Measurements from ENCODE around the gene QRICH1. TPM values are rescaled to one million over a fixed set of nuclear protein-coding genes. Genes with fewer than 3 reads are reported as not detected.

The QRICH1 gene
- total and polyA plus RNA-seq, 10 of the 15 experiments (the other 5 are each of a cell fraction or from before 2014, with no cell fraction given) = 22.2 to 116 (median 81.4) TPM

GRCh38 chr3:49021213-49021812, 72.6 kb downstream of the QRICH1 start (continued):
- TF ChIP-seq IRF5 (IDR thresholded peaks at IDR 0.05; ENCODE audit: borderline replicate concordance) = no peak
- peak; percentile 72; the same call in 1 of the 2 replicates for TF ChIP-seq MAX (IDR thresholded peaks at IDR 0.05; ENCODE audit: low read depth, low read length)
- no peak for TF ChIP-seq HSF1 (IDR thresholded peaks at IDR 0.05; ENCODE audit: low read depth, low read length)
- no peak; the same call in 1 of the 2 replicates for TF ChIP-seq SIN3A (IDR thresholded peaks at IDR 0.05; ENCODE audit: low read depth, low read length)
- TF ChIP-seq SIX5 (IDR thresholded peaks at IDR 0.05; ENCODE audit: low read depth, low read length, severe bottlenecking) = peak; percentile 21
- no peak for TF ChIP-seq POLR2A (IDR thresholded peaks at IDR 0.05; ENCODE audit: low read depth, low read length)
- no peak for TF ChIP-seq USF2 (IDR thresholded peaks at IDR 0.05; ENCODE audit: borderline replicate concordance, low read depth, low read length)
- no peak for TF ChIP-seq RFX5 (IDR thresholded peaks at IDR 0.05; ENCODE audit: low read depth, low read length)
- peak; percentile 47; the same call in 1 of the 2 replicates for TF ChIP-seq PKNOX1 (IDR thresholded peaks at IDR 0.05)
- no peak for TF ChIP-seq TCF7 (IDR thresholded peaks at IDR 0.05; ENCODE audit: borderline replicate concordance)
- TF ChIP-seq ZBED1 (IDR thresholded peaks at IDR 0.05; ENCODE audit: borderline replicate concordance) = peak; percentile 59; the same call in 1 of the 2 replicates
- peak; percentile 80; the same call in 1 of the 2 replicates for TF ChIP-seq STAT1 (conservative IDR thresholded peaks at IDR 0.05)
- TF ChIP-seq MEF2B (IDR thresholded peaks at IDR 0.05; ENCODE audit: partially characterized antibody, poor library complexity, severe bottlenecking) = no peak
- TF ChIP-seq CBX5 (IDR thresholded peaks at IDR 0.05; ENCODE audit: low read depth) = no peak
- TF ChIP-seq ZZZ3 (IDR thresholded peaks at IDR 0.05; ENCODE audit: control insufficient read depth, insufficient read length, low read depth) = no peak
- peak; percentile 79 for TF ChIP-seq SP1 (IDR thresholded peaks at IDR 0.05; ENCODE audit: low read depth, low read length)
- TF ChIP-seq PRDM15 (CRISPR knock-in tag; IDR thresholded peaks at IDR 0.05) = no peak
- TF ChIP-seq RELB (IDR thresholded peaks at IDR 0.05; ENCODE audit: low read depth) = peak; percentile 71
- no peak for TF ChIP-seq RAD21 (IDR thresholded peaks at IDR 0.05; ENCODE audit: insufficient read depth, low read depth, low read length)
